GM12878 (cell line): ENCODE data around the gene BRAT1. TPM values are rescaled to one million over a fixed set of nuclear protein-coding genes. Genes with fewer than 3 reads are reported as not detected.

Experiments used
- CEBPZ ChIP-seq: fragments of 150-350 bp; IDR thresholded peaks from 2 replicates; pipeline ENCODE4 v1.6.1; 2016; ENCODE audit warnings: low read depth, low read length
- GATAD2B ChIP-seq: fragments of 450-650 bp; conservative IDR thresholded peaks from 2 replicates; pipeline ENCODE4 v1.6.1; 2017; ENCODE audit warnings: low read depth, mild to moderate bottlenecking, moderate library complexity
- JUND ChIP-seq: IDR thresholded peaks from 2 replicates; pipeline ENCODE4 v1.6.1; 2012; ENCODE audit warnings: low read depth, mild to moderate bottlenecking, low read length, improper control_type of control experiment, moderate library complexity
- KLF5 ChIP-seq: fragments of 450-650 bp; IDR thresholded peaks from 2 replicates; pipeline ENCODE4 v1.6.1; 2014; ENCODE audit warnings: mild to moderate bottlenecking; ENCODE audit not compliant: partially characterized antibody
- MYC ChIP-seq: IDR thresholded peaks from 2 replicates; pipeline ENCODE4 v1.6.1; 2011; ENCODE audit warnings: mild to moderate bottlenecking, low read length, moderate library complexity, inconsistent platforms; ENCODE audit not compliant: insufficient read depth, insufficient replicate concordance, insufficient read length, severe bottlenecking
- NBN ChIP-seq: fragments of 450-650 bp; IDR thresholded peaks from 2 replicates; pipeline ENCODE4 v1.6.1; 2016
- NKRF ChIP-seq: fragments of 450-650 bp; conservative IDR thresholded peaks from 2 replicates; pipeline ENCODE4 v1.6.1; 2017; ENCODE audit warnings: mild to moderate bottlenecking, moderate library complexity
- NR2F1 ChIP-seq: fragments of 450-650 bp; conservative IDR thresholded peaks from 2 replicates; pipeline ENCODE4 v1.6.1; 2017; ENCODE audit warnings: mild to moderate bottlenecking
- PBX3 ChIP-seq: IDR thresholded peaks from 2 replicates; pipeline ENCODE4 v1.6.1; 2011; ENCODE audit warnings: mild to moderate bottlenecking, low read depth, low read length, moderate library complexity; ENCODE audit not compliant: insufficient replicate concordance
- POU2F2 ChIP-seq: IDR thresholded peaks from 3 replicates; pipeline ENCODE4 v1.6.1; 2011; ENCODE audit warnings: low read depth, mild to moderate bottlenecking, low read length, borderline replicate concordance
- polyA plus RNA-seq, 11 experiments: library from polyadenylated mRNA; depleted of rRNA in 4 of 11; unstranded in 6 of 11; stranded (reverse) in 5 of 11; fragments of >200 nt; fragmentation: Nextera tagmentation in 4 of 11; fragmentation: Illumina TruSeq in 1 of 11; extraction: Ambion mirVana in 4 of 11; extraction: Trizol in 1 of 11; gene quantifications; 1 replicate in 1 of 11; 2 replicates in 10 of 11; pipeline versions ENCODE4 v1.2.1 to v1.2.3, GENCODE V29; 2011 to 2016; ENCODE audit warnings: inconsistent platforms in 2 of 11, missing spikeins in 2 of 11, low read depth in 1 of 11
- total RNA-seq, 4 experiments: library from RNA; depleted of rRNA in 3 of 4; stranded (reverse); fragments of >200 nt in 3 of 4; fragmentation: Illumina TruSeq in 1 of 4; extraction: Trizol in 1 of 4; gene quantifications; 2 replicates each; pipeline versions ENCODE4 v1.2.1 to v1.2.3, GENCODE V29; 2013 to 2021
- TF ChIP-seq, protein P1 (sequence below): fragments of 450-650 bp; IDR thresholded peaks from 2 replicates; pipeline ENCODE4 v1.6.1; 2017; ENCODE audit warnings: antibody characterized with exemption, mild to moderate bottlenecking, moderate library complexity
- TF ChIP-seq, protein P2 (sequence below): fragments of 450-650 bp; IDR thresholded peaks from 2 replicates; pipeline ENCODE4 v1.6.1; 2016; ENCODE audit warnings: mild to moderate bottlenecking

The BRAT1 gene
- total and polyA plus RNA-seq, 10 of the 15 experiments (the other 5 are each of a cell fraction or from before 2014, with no cell fraction given) = 0.13 to 53.3 (median 16.0) TPM

GRCh38 chr7:2555121-2556052, at the start of gene BRAT1 (continued):
- TF ChIP-seq NR2F1 (peak; percentile 89), CEBPZ (no peak), NBN (peak; percentile 89), PBX3 (no peak), KLF5 (peak; percentile 99), GATAD2B (peak; percentile 56), JUND (peak; percentile 98), MYC (peak; percentile 36), POU2F2 (peak; percentile 62; the same call in 1 of the 3 replicates), NKRF (peak; percentile 44; the same call in 1 of the 2 replicates)
- TF ChIP-seq, protein P1, sequence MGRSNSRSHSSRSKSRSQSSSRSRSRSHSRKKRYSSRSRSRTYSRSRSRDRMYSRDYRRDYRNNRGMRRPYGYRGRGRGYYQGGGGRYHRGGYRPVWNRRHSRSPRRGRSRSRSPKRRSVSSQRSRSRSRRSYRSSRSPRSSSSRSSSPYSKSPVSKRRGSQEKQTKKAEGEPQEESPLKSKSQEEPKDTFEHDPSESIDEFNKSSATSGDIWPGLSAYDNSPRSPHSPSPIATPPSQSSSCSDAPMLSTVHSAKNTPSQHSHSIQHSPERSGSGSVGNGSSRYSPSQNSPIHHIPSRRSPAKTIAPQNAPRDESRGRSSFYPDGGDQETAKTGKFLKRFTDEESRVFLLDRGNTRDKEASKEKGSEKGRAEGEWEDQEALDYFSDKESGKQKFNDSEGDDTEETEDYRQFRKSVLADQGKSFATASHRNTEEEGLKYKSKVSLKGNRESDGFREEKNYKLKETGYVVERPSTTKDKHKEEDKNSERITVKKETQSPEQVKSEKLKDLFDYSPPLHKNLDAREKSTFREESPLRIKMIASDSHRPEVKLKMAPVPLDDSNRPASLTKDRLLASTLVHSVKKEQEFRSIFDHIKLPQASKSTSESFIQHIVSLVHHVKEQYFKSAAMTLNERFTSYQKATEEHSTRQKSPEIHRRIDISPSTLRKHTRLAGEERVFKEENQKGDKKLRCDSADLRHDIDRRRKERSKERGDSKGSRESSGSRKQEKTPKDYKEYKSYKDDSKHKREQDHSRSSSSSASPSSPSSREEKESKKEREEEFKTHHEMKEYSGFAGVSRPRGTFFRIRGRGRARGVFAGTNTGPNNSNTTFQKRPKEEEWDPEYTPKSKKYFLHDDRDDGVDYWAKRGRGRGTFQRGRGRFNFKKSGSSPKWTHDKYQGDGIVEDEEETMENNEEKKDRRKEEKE = peak; percentile 94
- TF ChIP-seq, protein P2, sequence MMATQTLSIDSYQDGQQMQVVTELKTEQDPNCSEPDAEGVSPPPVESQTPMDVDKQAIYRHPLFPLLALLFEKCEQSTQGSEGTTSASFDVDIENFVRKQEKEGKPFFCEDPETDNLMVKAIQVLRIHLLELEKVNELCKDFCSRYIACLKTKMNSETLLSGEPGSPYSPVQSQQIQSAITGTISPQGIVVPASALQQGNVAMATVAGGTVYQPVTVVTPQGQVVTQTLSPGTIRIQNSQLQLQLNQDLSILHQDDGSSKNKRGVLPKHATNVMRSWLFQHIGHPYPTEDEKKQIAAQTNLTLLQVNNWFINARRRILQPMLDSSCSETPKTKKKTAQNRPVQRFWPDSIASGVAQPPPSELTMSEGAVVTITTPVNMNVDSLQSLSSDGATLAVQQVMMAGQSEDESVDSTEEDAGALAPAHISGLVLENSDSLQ = peak; percentile 28; the same call in 1 of the 2 replicates
